Mononuclear cell (primary cell): Measurements from ENCODE around the gene APOBEC3F. TPM values are rescaled to one million over a fixed set of nuclear protein-coding genes. Genes with fewer than 3 reads are reported as not detected.

ENCODE experiments used
- total RNA-seq: library from RNA; depleted of rRNA; stranded (reverse); fragments of >200 nt; gene quantifications from one replicate; pipeline ENCODE4 v1.2.3, GENCODE V29; 2012

The APOBEC3F gene
- total RNA-seq, 1 donor: 0.94 TPM

Other genes with a start within 250 kb of the APOBEC3F start
- 3.0 TPM for gene DNAL4, start 246.7 kb upstream of the APOBEC3F start, total RNA-seq
- 0.94 TPM for gene NPTXR, start 196.8 kb upstream of the APOBEC3F start, total RNA-seq
- 28.7 TPM for gene CBX6, start 168.6 kb upstream of the APOBEC3F start, total RNA-seq
- gene APOBEC3A, start 83.3 kb upstream of the APOBEC3F start, total RNA-seq: 42.5 TPM
- 0.31 TPM for gene APOBEC3B, start 58.5 kb upstream of the APOBEC3F start, total RNA-seq
- gene APOBEC3C, start 26.6 kb upstream of the APOBEC3F start, total RNA-seq: 9.2 TPM
- 2.5 TPM for gene APOBEC3D, start 19.7 kb upstream of the APOBEC3F start, total RNA-seq
- 31.3 TPM for gene APOBEC3G, start 36.4 kb downstream of the APOBEC3F start, total RNA-seq
- 1.9 TPM for gene APOBEC3H, start 56.4 kb downstream of the APOBEC3F start, total RNA-seq
- 28.8 TPM for gene CBX7, start 111.8 kb downstream of the APOBEC3F start, total RNA-seq
- gene PDGFB, start 204.1 kb downstream of the APOBEC3F start, total RNA-seq: 1.2 TPM